Cardiac muscle cell (in vitro differentiated cells and primary cell): Measurements from ENCODE around the gene ZSCAN20. TPM values are rescaled to one million over a fixed set of nuclear protein-coding genes. Genes with fewer than 3 reads are reported as not detected.

Experiments used
- DNase-seq, 2 donors: peaks; one replicate each; pipeline versions ENCODE4 v3.0.0 to v3.0.0-alpha.2; 2010 to 2017; ENCODE audit warnings: low read depth in 1 of 2, low spot score in 1 of 2
- H3K27ac ChIP-seq: fragments of 200-600 bp; sonication (generic); 2 replicates; pipeline ENCODE4 v1.5.1; 2016
- H3K27me3 ChIP-seq: fragments of 200-600 bp; sonication (generic); 2 replicates; pipeline ENCODE4 v1.6.0; 2016; ENCODE audit warnings: control low read depth
- H3K36me3 ChIP-seq: fragments of 200-600 bp; sonication (generic); 2 replicates; pipeline ENCODE4 v1.5.1; 2016; ENCODE audit warnings: control low read depth
- H3K4me1 ChIP-seq: fragments of 200-600 bp; sonication (generic); 2 replicates; pipeline ENCODE4 v1.8.1; 2017; ENCODE audit warnings: low read depth, mild to moderate bottlenecking, mixed run types
- H3K4me3 ChIP-seq: fragments of 200-600 bp; sonication (generic); 2 replicates; pipeline ENCODE4 v1.5.1; 2016; ENCODE audit warnings: mild to moderate bottlenecking
- H3K9me3 ChIP-seq: fragments of 200-600 bp; sonication (generic); 2 replicates; pipeline ENCODE4 v1.5.1; 2017; ENCODE audit warnings: low read depth, mild to moderate bottlenecking, control low read depth
- CTCF ChIP-seq: IDR thresholded peaks from 2 replicates; pipeline ENCODE4 v1.5.1; 2012; ENCODE audit warnings: low read depth, mild to moderate bottlenecking, low read length
- polyA plus RNA-seq: library from polyadenylated mRNA; unstranded; fragments of >200 nt; fragmentation: Nextera tagmentation; extraction: Ambion mirVana; gene quantifications from 2 replicates; pipeline ENCODE4 v1.2.1, GENCODE V29; 2016
- total RNA-seq: library from RNA; depleted of rRNA; stranded (reverse); fragments of >200 nt; gene quantifications from 2 replicates; pipeline ENCODE4 v1.2.3, GENCODE V29; 2016

The ZSCAN20 gene
- total RNA-seq (6.7 and 7.2 TPM in 2 replicates), polyA plus RNA-seq (1.4 and 4.5 TPM in 2 replicates)

GRCh38 chr1:33472269-33472980, at the start of gene ZSCAN20:
ZSCAN20 (plus strand) TSS chr1:33472645; CDS start chr1:33479289, 6,644 bp downstream.
- no peaks in the 10 kb centered on the region for H3K36me3 ChIP-seq
- no peaks in the 10 kb centered on the region for H3K9me3 ChIP-seq
- H3K4me3 ChIP-seq = peak within 1 kb of the TSS; percentile 43
- H3K27ac ChIP-seq = peak within 1 kb of the TSS; percentile 37
- H3K27me3 ChIP-seq = no peaks in the 10 kb centered on the region
- no peak for TF ChIP-seq CTCF
- peak; percentile 98 to 99 for DNase-seq
- H3K4me1 ChIP-seq = peaks cover 3% of the 10 kb centered on the region

- TF ChIP-seq CTCF = no peak
- no peaks in the 10 kb centered on the region for H3K36me3 ChIP-seq
- DNase-seq = peak; percentile 4 to 56
- no peaks in the 10 kb centered on the region for H3K9me3 ChIP-seq
- H3K4me3 ChIP-seq = no peak overlapping the region
- no peak overlapping the region for H3K27ac ChIP-seq
- H3K4me1 ChIP-seq = peaks cover under 1% of the 10 kb centered on the region
- peaks cover 28% of the 10 kb centered on the region for H3K27me3 ChIP-seq
Measured at GRCh38 chr1:33424205-33424604, 48.2 kb upstream of the ZSCAN20 start.

GRCh38 chr1:33424610-33425009, 47.8 kb upstream of the ZSCAN20 start:
- H3K9me3 ChIP-seq = no peaks in the 10 kb centered on the region
- no peak overlapping the region for H3K27ac ChIP-seq
- H3K36me3 ChIP-seq = no peaks in the 10 kb centered on the region
- TF ChIP-seq CTCF = no peak
- H3K4me1 ChIP-seq = peaks cover 4% of the 10 kb centered on the region
- peaks cover 32% of the 10 kb centered on the region for H3K27me3 ChIP-seq
- no peak overlapping the region for H3K4me3 ChIP-seq
- no peak for DNase-seq

GRCh38 chr1:33425900-33426299, 46.5 kb upstream of the ZSCAN20 start:
- TF ChIP-seq CTCF = no peak
- Histone ChIP-seq H3K4me1 (peaks cover 4% of the 10 kb centered on the region), H3K4me3 (no peak overlapping the region), H3K27me3 (peaks cover 38% of the 10 kb centered on the region), H3K36me3 (no peaks in the 10 kb centered on the region), H3K27ac (no peak overlapping the region), H3K9me3 (no peaks in the 10 kb centered on the region)
- DNase-seq = no peak

GRCh38 chr1:33426916-33427315, 45.5 kb upstream of the ZSCAN20 start:
- peaks cover 4% of the 10 kb centered on the region for H3K4me1 ChIP-seq
- TF ChIP-seq CTCF = no peak

More at GRCh38 chr1:33426916-33427315, 45.5 kb upstream of the ZSCAN20 start:
- peaks cover 38% of the 10 kb centered on the region for H3K27me3 ChIP-seq
- no peak overlapping the region for H3K4me3 ChIP-seq
- DNase-seq = no peak
- no peaks in the 10 kb centered on the region for H3K9me3 ChIP-seq
- H3K27ac ChIP-seq = no peak overlapping the region
- H3K36me3 ChIP-seq = no peaks in the 10 kb centered on the region
